NCI-H748 (cell line): ENCODE results near the gene ZNF598.
A peak's percentile ranks its signal among the peaks of the same experiment; 100 is the strongest.

ENCODE experiments used
- DNase-seq: peaks from one replicate; lab custom pipeline; 2025; ENCODE audit not compliant: unreplicated experiment; lab: John Stamatoyannopoulos, UW

ZNF598 gene

DNA sequence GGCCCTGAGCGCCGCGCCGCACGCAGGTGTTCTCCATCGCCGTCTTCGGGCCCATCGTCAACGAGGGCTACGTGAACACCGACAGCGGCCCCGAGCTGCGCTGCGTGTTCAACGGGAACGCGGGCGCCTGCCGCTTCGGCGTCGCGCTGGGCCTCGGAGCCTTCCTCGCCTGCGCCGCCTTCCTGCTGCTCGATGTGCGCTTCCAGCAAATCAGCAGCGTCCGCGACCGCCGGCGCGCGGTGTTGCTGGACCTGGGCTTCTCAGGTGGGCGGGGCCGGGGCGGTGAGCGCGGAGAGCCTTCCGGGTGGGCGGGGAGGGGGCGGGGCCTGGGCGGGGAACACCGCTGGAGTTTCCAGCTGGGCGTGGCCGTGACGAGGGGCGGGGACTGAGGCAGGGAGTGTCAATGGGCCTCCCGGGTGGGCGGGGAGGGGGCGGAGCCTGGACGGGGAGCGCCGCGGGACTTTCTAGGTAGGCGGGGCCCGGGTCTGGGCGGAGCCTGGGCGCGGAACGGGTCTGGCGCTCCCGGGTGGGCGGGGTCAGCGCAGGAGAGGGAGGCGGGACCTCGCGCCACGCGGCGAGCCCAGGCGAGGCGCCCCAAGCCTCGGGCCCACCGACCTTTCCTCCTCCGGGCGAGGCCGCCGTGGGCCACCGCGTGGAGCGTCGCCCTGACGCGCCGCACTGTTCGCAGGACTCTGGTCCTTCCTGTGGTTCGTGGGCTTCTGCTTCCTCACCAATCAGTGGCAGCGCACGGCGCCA lies 17.5 kb downstream of the ZNF598 start:
- no peak for DNase-seq

GRCh38 chr16:1991588-1991947 lies 18.1 kb downstream of the ZNF598 start:
- DNase-seq, result no peak

DNA sequence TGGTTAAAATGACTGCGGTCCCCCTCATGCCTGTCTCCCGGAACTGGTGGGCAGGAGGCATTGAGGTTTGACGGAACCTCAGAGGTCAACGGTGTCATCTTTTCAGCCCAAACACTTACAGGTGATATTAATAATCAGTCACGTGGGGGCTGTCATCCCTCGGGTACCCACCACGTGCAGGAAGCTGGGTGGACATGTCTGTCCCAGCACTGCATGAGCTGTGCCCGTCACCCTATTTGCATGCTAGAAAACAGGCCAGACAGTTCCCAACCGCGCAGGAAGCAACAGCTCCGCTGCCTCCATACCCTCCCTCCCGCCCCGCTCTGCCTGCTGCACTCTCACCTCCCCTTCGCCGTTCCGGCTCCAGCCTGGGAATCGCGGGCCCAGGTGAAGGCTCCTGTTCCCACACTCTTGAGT lies 18.5 kb downstream of the ZNF598 start:
- DNase-seq, result no peak

DNA sequence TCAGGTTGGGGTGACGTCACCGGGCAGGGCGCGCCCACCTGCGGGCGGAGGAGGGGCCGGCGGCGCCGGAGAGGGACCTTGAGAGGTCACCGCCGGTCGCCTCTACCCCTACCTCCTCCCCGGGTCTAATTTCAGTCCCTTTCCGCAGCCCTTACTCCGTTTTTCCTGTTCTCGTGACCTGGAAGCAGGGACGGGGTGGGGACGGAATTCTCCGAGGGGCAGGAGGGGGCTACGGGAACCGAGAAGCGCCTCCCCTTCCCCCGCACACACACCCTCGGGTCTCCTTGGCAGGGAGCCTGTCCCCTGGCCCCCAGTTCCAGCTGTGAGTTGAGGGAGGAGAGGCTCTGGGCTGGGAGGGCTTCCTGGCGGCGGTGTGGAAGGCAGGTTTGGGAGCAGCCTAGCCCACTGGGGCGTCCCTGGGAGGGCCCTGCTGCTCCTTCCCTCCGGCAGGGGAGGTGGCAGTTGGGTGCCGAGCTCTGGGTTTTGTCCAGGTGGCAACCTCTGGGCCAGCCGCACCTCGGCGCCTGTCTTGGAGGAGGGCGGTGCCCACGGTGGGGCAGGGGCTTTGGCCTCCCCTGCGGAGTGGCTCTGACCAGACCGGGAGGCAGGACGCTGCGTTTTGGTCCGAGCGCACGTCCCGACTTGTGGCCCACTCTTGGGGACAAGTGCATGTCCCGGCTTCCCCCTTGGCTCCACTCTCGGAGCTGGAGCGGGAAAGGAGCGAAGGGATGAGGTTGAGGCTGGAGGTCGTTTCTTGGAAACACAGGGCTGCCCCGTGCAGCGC lies 19.1 kb downstream of the ZNF598 start:
- DNase-seq, result peak; percentile 57

- no peak for DNase-seq
Observed at GRCh38 chr16:1990101-1990350, 19.6 kb downstream of the ZNF598 start.

DNA sequence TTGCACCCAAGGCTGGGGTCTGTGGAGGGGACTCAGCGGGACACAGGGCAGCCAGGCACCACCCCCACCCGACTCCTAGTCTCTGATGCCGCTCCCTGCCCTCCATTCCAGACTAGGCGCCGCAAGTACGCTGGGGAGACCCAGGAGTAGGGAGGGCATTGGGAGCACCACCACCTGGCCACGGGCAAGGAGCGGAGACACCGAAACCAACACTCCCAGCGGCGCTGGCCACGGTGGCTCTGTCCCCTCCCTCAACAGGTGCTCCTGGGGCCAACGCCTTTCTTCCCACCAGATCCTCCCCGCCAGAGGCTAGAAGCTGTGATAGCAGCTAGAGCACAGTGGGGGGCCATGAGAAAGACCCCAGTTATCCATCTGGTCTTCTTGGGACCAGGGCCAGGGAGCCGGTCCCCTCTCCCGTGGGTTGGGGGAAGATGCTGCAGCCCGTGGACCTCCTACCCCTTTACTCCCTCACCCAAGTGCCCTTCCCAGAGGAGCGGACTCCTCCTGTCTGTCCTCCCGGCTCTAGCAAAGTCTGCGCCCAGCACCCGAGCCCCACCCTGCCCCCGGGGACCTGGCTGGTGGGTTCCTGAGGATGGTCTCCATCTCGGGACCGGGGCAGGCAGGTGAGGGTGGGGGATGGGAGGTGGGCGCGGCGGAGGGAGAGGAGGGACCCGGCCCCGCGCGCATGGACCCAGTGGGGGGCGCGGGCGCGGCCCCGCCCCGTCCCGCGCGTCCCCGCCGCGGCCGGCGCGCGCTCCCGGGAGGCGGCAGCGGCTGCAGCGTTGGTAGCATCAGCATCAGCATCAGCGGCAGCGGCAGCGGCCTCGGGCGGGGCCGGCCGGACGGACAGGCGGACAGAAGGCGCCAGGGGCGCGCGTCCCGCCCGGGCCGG lies 20.2 kb downstream of the ZNF598 start, which contains the start of gene SYNGR3:
Gene SYNGR3 (plus strand): TSS at position 762 of the 892 bp plus-strand sequence. CDS start 133 bp downstream, outside the sequence.
- peak; percentile 65 for DNase-seq

GRCh38 chr16:1987198-1987597 lies 22.4 kb downstream of the ZNF598 start:
- DNase-seq, result no peak

GRCh38 chr16:1985466-1986150 lies 24.0 kb downstream of the ZNF598 start:
- no peak for DNase-seq

DNA sequence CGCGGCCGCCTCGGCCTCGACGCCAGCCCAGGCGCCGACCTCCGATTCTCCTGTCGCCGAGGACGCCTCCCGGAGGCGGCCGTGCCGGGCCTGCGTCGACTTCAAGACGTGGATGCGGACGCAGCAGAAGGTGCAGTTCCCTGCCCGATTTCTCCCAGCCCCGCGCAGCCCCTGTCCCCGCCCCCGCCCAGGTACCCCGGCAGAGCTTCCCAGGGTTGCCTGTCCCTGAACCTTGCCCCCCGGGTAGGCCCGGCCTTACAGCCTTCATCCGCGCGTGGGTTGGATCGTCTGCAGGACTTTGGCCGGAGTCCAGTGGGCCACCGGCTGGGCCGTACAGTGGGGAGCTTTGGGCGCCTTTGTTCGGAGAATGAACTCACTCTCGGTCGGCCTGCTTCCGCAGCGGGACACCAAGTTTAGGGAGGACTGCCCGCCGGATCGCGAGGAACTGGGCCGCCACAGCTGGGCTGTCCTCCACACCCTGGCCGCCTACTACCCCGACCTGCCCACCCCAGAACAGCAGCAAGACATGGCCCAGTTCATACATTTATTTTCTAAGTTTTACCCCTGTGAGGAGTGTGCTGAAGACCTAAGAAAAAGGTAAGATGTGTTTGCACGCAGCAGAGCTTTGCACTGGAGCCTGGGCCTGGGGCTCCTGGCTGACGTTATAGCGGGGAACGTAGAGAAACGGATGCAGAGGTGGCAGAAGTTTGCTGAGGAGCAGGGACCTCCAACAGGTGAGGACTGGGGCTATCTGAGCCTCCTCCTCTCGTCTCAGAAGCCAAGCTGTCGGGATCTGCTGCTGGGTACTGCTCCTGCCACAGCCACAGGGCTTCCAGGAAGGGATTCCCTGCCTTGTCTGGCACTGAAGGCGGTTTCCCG lies 25.0 kb downstream of the ZNF598 start:
- peak; percentile 56 for DNase-seq

GRCh38 chr16:1983544-1984346 lies 25.9 kb downstream of the ZNF598 start, which contains the start of gene GFER:
Gene GFER, plus strand, starts transcription at chr16:1984193. Its CDS starts 26 bp downstream, at chr16:1984219.
- peak; percentile 95 for DNase-seq

GRCh38 chr16:1982991-1983543 lies 26.6 kb downstream of the ZNF598 start:
- DNase-seq, result no peak

GRCh38 chr16:1982013-1982433 lies 27.6 kb downstream of the ZNF598 start:
- DNase-seq, result no peak

- no peak for DNase-seq
Observed at GRCh38 chr16:1981398-1981836, 28.2 kb downstream of the ZNF598 start, which contains the start of gene NOXO1. Gene NOXO1, minus strand, starts transcription at chr16:1981469. Its CDS starts 290 bp downstream, at chr16:1981179.

DNA sequence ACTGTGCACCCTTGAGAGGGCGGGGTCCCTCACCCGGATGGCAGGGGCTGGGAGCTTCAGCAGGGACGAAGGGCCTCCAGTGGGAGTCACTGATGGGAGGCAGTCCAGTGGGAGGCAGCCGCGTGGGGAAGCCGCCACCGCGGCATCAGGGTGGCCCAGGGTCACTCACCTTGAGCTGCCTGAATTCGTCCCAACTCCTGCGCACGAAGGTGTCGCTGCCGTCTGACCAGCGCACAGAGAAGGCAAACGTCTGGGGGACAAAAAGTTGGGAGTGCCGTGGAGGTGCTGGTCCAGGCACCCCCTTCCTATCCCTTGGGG lies 28.9 kb downstream of the ZNF598 start:
- DNase-seq, result no peak

DNA sequence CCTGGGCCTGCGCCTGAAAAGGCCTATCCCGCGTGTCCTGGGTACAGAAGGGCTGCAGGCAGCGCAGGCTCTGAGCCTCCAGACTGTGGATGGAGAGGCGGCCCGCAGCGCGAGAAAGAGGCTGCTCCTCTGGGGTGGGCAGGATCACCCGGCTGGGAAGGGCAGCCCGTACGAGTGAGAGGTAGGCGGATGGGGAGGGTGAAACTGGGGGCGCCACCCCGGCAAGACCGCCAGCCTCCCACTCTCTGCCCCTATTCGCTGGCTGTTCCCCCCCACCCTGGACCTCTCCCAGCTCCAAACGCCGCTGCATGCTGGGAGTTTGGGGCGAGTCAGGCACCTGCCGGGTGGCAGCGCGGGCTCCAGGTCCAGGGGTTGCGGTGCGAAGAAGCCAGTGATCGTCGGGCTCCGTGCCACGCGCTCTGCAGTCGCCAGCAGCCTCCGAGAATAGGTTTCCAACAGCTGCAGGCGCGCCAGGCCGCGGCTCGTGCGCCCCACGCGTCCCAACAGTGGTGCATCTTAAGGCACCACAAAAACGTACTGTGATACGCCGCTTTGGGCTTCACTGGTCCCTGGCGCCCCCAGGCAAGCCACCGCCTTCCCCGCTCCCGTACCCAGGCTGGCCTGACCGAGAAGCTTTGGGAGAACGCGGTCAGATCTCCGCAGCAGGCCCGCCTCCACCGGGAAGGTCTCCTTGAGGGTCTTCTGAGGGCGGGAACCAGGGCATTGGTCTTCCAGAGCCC lies 29.4 kb downstream of the ZNF598 start:
- peak; percentile 47 for DNase-seq

GRCh38 chr16:1979271-1980029 lies 30.2 kb downstream of the ZNF598 start:
- DNase-seq, result peak; percentile 87

DNA sequence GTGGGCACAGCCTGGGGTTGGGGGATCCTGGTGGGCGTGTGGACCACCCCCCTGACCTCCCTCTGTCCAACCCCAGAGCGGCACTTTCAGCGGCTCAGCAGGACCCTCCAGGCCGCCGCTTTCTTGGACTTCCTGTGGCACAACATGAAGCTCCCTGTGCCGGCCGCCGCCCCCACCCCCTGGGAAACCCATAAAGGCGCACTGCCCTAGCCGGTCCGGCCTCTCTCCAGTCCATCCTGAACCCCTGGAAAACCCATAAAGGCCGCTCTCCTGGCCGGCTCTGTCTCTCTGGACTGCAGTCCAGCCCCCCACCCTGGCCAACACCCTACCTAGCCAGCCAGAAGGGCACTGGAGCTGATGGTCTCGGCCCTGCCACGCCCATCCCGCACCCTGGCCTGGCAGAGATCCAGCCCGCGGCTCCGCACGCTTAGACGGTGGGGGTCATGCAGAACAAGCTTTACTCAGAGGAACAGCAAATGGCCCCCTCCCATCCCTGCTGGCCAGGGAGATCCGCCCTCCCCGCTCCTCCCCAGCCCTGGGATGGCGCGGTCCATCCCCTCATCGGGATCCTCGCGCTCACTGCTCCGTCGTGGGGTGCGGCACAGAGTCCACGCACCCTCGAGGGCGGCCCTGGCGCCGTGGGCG lies 31.0 kb downstream of the ZNF598 start:
- no peak for DNase-seq
